ENCODE measurements around the gene CD9. TPM values are rescaled to one million over a fixed set of nuclear protein-coding genes. Genes with fewer than 3 reads are reported as not detected.

The CD9 gene, protein sequence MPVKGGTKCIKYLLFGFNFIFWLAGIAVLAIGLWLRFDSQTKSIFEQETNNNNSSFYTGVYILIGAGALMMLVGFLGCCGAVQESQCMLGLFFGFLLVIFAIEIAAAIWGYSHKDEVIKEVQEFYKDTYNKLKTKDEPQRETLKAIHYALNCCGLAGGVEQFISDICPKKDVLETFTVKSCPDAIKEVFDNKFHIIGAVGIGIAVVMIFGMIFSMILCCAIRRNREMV
- total RNA-seq, result 29.7 and 30.8 TPM in 2 replicates

GRCh38 chr12:6200256-6201212, at the start of gene CD9:
Gene CD9, plus strand, starts transcription at chr12:6200400. Its CDS starts 100 bp downstream, at chr12:6200500.
- intact Hi-C loops (cut with micrococcal nuclease), result loop anchor here (1.0 kb wide), 1 partner anchor 30 kb away; no protein-coding TSS in a partner anchor

DNA sequence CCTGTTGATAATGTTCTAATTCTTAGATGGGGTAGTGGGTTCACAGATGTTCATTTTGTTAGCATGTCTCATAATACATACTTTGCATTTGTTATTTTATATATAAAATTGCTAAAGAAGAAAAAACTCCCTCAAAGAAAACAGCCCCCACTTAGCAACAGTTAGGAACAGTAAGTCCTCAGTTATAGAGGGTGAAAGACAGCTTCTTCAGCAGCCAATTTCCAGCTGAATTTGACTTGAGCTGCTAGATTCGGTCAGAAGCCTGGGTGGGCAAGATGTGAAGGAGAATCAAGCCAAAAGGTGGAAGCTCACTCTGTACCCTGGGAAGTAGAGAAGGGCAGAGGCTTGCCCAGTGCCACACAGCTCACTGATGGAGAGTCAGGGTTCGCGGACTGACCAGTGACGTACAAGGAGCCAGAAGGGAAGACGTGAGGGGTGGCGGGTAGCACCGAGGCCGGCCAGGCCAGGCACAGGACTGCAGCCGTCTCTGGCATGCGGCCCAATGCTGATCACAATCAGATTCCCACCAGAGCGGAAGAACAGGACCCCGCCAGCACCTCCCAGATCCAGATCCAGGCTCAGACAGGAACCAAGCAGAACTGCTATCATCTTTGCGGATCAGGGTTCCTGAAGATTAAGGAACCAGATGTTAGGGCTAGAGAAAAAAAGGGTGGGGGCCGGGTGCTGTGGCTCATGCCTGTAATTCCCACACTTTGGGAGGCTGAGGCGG, 45.3 kb upstream of the CD9 start:
- intact Hi-C loops (cut with micrococcal nuclease), result no loop called here

- intact Hi-C loops (cut with micrococcal nuclease), result no loop called here
These were observed 42.7 kb upstream of the CD9 start for GRCh38 chr12:6157482-6157881.

GRCh38 chr12:6158255-6158654, 41.9 kb upstream of the CD9 start:
- intact Hi-C loops (cut with micrococcal nuclease), result no loop called here

DNA sequence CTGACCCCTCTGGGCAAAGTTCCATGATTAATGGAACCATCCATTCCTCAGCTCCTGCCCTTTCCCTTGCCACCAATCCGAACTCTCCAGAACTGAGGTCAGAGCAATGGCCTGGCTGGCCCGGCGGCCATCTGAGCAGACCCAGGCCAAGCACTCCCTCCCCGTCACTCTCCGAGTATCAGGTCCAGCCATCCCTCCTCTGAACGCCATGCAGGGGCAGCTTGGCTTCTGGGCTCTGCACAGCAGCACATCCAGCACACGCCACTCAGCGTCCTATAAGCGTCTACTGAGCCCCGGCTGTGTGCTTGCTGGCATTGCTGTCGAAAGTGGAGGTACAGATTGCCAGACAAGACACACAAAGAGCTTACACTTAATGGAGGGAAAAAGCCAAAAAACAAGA, 41.5 kb upstream of the CD9 start:
- intact Hi-C loops (cut with micrococcal nuclease), result no loop called here

DNA sequence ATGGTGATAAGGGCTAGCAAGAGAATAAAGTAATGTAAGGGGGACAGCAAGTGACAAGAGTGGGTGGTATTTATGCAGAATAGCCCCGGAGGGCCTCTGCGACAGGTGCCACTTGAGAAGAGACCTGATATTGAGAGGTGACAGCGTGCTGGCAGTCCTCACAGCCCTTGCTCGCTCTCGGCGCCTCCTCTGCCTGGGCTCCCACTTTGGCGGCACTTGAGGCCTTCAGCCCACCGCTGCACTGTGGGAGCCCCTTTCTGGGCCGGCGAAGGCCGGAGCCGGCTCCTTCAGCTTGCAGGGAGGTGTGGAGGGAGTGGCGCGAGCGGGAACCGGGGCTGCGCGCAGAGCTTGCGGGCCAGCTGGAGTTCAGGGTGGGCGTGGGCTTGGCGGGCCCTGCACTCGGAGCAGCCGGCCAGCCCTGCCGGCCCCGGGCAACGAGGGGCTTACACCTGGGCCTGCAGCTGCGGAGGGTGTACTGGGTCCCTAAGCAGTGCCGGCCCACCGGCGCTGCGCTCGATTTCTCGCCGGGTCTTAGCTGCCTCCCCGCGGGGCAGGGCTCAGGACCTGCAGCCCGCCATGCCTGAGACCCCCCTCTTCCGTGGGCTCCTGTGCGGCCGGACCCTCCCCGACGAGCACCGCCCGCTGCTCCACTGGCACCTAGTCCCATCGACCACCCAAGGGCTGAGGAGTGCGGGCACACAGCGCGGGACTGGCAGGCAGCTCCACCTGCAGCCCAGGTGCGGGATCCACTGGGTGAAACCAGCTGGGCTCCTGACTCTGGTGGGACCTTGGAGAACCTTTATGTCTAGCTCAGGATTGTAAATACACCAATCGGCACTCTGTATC, 40.8 kb upstream of the CD9 start:
- intact Hi-C loops (cut with micrococcal nuclease), result loop anchor here (10.0 kb wide), 1 partner anchor 95 kb away; no protein-coding TSS in a partner anchor

DNA sequence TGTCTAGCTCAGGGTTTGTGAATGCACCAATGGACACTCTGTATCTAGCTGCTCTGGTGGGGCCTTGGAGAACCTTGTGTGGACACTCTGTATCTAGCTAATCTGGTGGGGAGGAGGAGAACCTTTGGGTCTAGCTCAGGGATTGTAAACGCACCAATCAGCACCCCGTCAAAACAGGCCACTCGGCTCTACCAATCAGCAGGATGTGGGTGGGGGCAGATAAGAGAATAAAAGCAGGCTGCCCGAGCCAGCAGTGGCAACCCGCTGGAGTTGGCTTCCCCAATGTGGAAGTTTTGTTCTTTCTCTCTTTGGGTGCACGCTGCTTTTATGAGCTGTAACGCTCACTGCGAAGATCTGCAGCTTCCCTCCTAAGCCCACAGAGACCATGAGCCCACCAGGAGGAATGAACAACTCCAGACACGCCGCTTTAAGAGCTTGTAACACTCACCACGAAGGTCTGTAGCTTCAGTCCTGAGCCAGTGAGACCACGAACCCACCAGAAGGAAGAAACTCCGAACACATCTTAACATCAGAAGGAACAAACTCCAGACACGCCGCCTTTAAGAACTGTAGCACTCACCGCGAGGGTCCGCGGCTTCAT, 40.1 kb upstream of the CD9 start:
- intact Hi-C loops (cut with micrococcal nuclease), result loop anchor here (10.0 kb wide), 1 partner anchor 95 kb away; no protein-coding TSS in a partner anchor

DNA sequence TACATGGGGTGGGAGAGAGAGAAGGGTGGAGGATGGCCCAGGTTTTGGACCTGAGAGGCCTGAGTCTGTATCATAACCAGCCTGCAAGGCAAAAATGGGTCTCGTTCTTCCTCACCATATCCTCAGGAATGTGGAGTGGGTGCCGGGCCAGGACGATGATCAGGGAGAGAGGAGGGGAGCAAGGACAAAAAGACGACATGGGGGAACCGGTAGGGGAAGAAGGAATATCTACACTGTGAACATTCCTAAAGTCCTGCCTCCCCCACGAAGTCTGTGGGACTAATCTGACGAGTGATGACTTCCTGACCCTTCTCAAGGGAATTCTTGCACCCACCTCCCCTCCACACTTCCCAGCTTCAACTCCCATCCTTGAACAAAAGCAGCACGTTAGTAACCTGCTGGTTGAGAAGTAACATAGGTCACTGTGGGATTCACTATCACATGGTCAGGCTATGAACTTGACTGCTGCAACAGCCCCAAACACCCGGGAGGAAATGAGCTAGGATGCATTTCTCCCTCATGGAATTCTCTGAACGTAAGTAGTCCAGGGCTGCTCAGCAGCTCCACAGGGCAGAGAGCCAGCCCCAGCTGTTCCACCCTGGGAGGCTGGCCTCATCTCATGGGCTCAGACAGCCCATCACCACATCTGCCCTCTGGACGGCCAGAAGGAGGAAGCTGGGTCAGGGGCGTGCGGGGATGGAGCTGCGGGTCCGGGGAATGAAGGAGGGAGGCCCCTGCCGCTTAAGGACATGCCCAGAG, 38.9 kb upstream of the CD9 start:
- intact Hi-C loops (cut with micrococcal nuclease), result loop anchor here (10.0 kb wide), 1 partner anchor 97 kb away; no protein-coding TSS in a partner anchor

DNA sequence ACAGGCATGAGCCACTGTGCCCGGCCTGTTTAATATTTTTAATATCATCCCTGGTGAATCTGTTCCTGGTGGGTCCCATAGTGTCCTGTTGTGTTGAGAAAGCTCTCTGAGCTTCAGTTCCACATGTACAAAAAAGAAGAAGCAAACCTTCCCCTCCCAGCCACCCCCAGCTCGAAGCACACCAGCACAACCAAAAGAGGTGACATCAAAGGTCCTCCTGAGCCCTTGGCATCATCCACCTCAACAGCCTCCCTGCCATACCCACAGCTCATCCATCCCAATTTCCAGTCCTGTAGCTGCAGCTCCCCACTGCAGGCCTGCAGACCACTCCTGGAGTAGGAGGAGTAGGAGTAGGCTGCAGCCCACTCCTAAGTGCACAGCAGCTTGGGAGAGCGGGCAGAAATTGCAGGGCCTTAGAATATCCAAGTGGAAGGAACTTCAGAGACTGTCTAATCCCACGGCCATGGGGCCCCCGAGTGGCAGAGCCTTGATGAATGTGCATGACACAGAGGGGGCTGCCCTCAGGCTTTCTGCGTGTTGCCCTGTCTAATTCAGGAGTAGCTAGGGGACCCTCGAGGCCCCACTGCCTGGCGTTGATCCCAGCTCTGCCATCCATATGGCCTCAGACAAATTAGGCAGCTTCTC, 36.7 kb upstream of the CD9 start:
- intact Hi-C loops (cut with micrococcal nuclease), result loop anchor here (10.0 kb wide), 1 partner anchor 99 kb away; no protein-coding TSS in a partner anchor

GRCh38 chr12:6165395-6165794, 34.8 kb upstream of the CD9 start:
- intact Hi-C loops (cut with micrococcal nuclease), result loop anchor here (10.0 kb wide), 1 partner anchor 101 kb away; no protein-coding TSS in a partner anchor

DNA sequence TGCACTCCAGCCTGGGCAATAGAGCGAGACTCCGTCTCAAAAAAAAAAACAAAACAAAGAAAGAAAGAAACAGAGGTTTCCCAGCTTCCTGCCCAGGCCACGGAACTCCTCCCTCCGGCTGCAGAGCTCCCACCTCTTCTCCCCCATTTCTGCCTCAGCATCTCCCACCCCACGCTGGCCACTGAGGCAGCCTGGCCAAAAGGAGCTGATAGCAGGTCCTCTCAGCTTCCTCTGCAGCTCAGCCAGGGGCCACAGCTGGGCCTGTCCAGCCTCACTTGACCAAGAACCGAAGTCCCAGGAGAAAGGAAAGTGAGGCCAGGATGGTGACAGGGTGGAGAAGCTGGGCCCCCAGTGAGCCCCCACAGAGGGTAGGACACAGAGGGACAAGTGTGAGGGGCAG, 33.4 kb upstream of the CD9 start:
- intact Hi-C loops (cut with micrococcal nuclease), result loop anchor here (2.0 to 10.0 kb wide), 2 partner anchors 26 to 102 kb away; no protein-coding TSS in a partner anchor

DNA sequence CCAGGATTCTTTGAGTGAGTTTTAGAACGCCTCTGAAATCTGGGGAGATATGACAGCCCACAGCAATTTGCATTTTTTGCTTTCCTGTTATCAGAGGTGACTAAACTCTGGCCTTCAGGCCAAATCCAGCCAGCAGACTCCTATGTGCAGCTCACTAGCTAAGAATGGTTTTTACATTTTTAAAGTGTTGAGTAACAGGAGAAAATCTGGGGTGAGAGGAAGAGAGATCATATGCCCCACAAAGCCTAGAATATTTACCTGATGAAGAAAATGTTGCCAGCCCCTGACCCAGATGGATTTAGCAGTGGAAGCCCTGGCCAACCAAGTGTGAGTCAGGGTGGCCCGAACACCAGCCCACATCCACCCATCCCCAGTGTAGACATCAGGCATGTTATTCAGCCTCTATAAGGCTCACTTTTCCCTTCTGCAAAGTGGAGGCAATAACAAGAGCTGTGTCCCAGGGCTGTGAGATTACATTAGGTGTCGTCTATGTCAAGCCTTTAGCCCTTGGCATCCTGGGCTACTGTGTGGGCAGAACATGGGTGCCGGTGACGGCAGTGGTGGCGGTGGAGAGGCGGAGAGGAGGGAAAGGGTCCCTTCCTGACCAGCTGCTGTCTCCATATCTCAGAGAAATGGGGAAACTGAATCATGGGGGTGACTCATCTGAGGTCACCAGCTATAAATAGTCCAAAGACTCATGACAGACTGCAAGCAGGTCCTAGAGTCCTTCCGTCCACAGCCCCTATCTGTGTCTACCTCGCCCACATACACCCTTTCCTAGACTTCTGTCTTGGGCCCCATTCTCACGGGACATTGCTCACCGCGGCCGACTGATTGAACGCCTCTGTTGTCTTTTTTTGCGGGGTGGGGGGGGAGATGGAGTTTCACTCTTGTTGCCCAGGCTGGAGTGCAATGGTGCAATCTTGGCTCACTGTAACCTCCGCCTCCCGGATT, 32.6 kb upstream of the CD9 start:
- intact Hi-C loops (cut with micrococcal nuclease), result loop anchor here (2.0 to 10.0 kb wide), 2 partner anchors 27 to 103 kb away; no protein-coding TSS in a partner anchor

- intact Hi-C loops (cut with micrococcal nuclease), result no loop called here
These were observed 28.7 kb upstream of the CD9 start for GRCh38 chr12:6171409-6172015.

DNA sequence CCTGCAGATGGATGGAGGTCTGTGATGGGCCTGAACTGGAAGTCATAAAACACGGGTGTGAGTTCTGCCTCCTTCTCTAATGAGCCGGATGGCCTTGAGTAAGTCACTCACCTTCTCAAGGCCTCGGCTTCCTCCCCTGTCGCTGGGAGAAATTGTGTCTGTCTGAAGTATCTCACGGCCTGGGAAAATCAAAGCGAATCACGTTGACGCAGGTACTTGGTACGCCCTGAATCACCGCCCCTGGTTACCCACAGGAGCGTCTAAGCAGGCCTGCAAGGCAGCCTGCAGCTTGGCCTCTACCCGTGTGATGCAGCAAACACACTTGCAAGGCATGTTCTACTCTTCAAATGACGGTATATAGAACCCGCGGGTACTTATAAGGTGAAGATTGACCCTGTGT, 28.1 kb upstream of the CD9 start:
- intact Hi-C loops (cut with micrococcal nuclease), result no loop called here

DNA sequence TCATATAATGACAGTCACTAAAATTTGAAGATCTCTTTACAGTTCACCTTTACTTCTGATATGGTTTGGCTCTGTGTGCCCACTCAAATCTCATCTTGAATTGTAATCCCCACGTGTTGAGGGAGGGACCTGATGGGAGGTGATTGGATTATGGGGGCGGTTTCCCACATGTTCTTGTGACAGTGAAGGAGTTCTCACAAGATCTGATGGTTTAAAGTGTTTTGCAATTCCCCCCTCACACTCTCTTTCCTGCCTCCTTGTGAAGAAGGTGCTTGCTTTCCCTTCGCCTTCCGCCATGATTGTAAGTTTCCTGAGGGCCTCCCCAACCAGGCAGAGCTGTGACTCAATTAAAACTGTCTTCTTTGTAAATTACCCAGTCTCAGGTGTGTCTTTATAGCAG, 27.3 kb upstream of the CD9 start:
- intact Hi-C loops (cut with micrococcal nuclease), result no loop called here

DNA sequence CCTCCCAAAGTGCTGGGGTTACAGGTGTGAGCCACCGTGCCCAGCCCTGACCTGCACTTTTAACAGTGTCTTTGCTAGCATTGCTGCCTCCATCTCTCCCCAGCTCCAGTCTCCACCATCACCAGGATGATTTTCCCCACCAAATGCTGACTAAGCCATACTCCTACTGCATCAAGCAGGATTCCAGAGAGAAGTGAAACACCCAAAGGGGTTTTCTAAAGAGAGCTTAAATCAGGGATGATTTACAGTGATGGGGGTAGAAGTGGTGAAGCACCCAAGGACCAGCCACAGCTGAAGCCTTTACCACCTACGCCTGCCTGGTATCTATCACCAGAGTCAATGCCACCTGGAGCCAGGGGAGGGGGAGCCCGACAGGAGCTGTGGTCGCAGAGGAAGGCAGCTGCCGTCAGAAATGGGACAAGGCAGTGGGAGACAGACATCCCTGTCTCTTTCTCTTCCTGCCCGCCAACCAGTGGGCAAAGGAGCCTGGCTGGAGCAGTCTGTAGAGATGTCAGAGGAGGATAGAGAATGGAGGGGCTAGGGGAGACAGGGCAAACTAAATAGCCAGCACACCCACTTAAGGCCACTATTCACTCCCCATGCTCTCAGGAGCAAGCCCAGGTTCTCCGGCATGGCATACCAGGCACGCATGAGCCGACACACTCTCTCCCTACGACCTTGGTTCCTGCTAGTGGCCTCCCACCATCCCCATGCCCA, 22.4 kb upstream of the CD9 start:
- intact Hi-C loops (cut with micrococcal nuclease), result no loop called here
